Erythroblast (primary cell): ENCODE results near the gene ZC3HAV1L.

ENCODE experiments used
- GATA1 ChIP-seq: IDR thresholded peaks from 2 replicates; pipeline ENCODE4 v1.6.1; 2011; ENCODE audit warnings: low read depth, mild to moderate bottlenecking, control low read depth, low read length, moderate library complexity
- POLR2A ChIP-seq: IDR thresholded peaks from 2 replicates; pipeline ENCODE4 v1.6.1; 2011; ENCODE audit warnings: mild to moderate bottlenecking, low read length

DNA sequence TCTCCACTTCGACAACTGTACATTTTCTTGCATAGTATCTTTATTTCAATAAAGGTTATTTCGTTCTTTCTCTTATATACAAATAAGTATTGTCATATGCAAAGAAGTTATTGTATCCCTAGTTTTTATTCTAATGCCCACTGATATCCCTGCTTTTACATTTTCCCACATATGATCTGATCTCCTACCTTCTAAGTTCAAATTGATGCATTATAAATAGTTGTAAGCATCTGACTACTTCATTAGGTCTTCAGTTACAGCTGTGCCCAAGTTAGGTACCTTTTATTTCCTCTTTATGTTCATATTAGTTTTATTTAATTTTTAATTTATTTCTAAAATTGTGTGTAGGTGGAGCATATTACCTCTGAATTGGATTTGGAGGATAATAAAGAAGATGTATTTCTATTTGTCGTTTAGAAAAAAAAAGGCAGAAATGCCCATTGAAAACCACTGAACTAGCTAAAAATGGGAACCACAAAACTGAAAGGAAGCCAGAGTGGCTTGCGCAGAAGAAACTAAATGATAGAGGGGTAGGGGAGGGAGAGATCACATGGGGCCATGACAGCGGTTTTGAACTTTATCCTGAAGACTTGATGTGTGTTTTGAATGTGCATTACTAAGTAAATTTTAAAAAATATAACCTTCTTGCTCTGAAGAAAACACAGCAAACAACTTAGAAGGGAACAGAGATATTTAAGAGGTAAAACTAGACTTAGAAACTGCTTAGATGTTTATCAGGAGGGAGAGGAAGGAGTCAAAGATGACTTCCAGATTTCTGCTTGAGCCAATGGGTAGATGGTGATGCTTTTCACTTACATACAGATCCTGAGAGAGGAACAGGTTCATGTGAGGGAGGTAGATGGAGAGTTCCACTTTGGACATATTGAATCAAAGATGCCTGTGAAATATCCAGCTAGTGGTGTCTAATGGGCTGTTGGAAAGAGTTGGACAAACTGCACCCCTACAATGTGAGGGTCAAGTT lies 9.3 kb upstream of the ZC3HAV1L start:
- no peak for TF ChIP-seq POLR2A
- TF ChIP-seq GATA1: no peak
